ENCODE data around the gene HES3.

- TF ChIP-seq GATA3 (IDR thresholded peaks at IDR 0.05; ENCODE audit: low read depth, low read length) (no peak), GATA2 (IDR thresholded peaks at IDR 0.05; ENCODE audit: low read depth, low read length) (no peak)
These were observed 43.0 kb downstream of the HES3 start for GRCh38 chr1:6287029-6287428.
